GM12878 (cell line): ENCODE data around the gene VDR. TPM values are rescaled to one million over a fixed set of nuclear protein-coding genes. Genes with fewer than 3 reads are reported as not detected.

ENCODE experiments used
- ATAC-seq: fragments of 200-7000 bp; cut with Tn5 transposase; 3 replicates; pipeline ENCODE4 v1.9.1; 2020; ENCODE audit warnings: mild to moderate bottlenecking, moderate library complexity
- BruUV-seq: library from RNA; stranded (reverse); fragments of 400-500 nt; replicated peaks from 2 replicates; lab custom pipeline; 2021; lab: Mats Ljungman, UMichigan
- CTCF ChIA-PET: fragments of 300-600 bp; sonication (Branson Sonifier 250); formaldehyde crosslinking; extraction: SDS; loops from one replicate; lab custom pipeline; 2021; ENCODE audit warnings: inconsistent platforms; lab: Yijun Ruan, JAX
- POLR2A ChIA-PET: fragments of 350-600 bp; formaldehyde crosslinking; extraction: SDS; loops from one replicate; lab custom pipeline; 2021; ENCODE audit warnings: inconsistent platforms; lab: Charles Lee
- RAD21 ChIA-PET: fragments of 300-600 bp; sonication (Branson Sonifier 250); formaldehyde crosslinking; loops from one replicate; lab custom pipeline; 2023; ENCODE audit warnings: antibody characterized with exemption; ENCODE audit not compliant: unreplicated experiment; lab: Charles Lee
- SMC1A ChIA-PET: fragments of 300-600 bp; sonication (Branson Sonifier 250); formaldehyde crosslinking; loops from one replicate; lab custom pipeline; 2023; ENCODE audit not compliant: unreplicated experiment, uncharacterized antibody; lab: Charles Lee
- DNase-seq: peaks from one replicate; pipeline ENCODE4 v3.0.0-alpha.2; 2011; ENCODE audit warnings: low read depth, low spot score
- FAIRE-seq: peaks from 3 replicates; lab custom pipeline; 2011; peaks lifted over from hg19 to GRCh38; lab: Jason Lieb, UNC
- H2AFZ ChIP-seq: 2 replicates; pipeline ENCODE4 v1.6.0; 2011; ENCODE audit warnings: low read depth, low read length, control low read depth; ENCODE audit not compliant: control insufficient read depth
- H3K27ac ChIP-seq: 2 replicates; pipeline ENCODE4 v1.5.1; 2011; ENCODE audit warnings: control low read depth; ENCODE audit not compliant: control insufficient read depth, insufficient read depth
- H3K27me3 ChIP-seq, 2 experiments: replicated peaks in 1 of 2; 2 replicates each; pipeline versions ENCODE4 v1.6.0 to v1.6.1; 2011; ENCODE audit warnings: low read length in 1 of 2; ENCODE audit not compliant: control insufficient read depth in 2 of 2, insufficient read depth in 2 of 2
- H3K36me3 ChIP-seq, 2 experiments: 2 replicates each; pipeline ENCODE4 v1.5.1; 2011; ENCODE audit warnings: low read length in 1 of 2; ENCODE audit not compliant: control insufficient read depth in 2 of 2, insufficient read depth in 2 of 2
- H3K4me1 ChIP-seq: 2 replicates; pipeline ENCODE4 v1.6.1; 2011; ENCODE audit warnings: mild to moderate bottlenecking, low read length, moderate library complexity, mixed read lengths; ENCODE audit not compliant: control insufficient read depth, insufficient read depth
- H3K4me2 ChIP-seq: 2 replicates; pipeline ENCODE4 v1.6.0; 2011; ENCODE audit warnings: control low read depth; ENCODE audit not compliant: control insufficient read depth, insufficient read depth
- H3K4me3 ChIP-seq: fragments of 200-600 bp; sonication (generic); 2 replicates; pipeline ENCODE4 v1.5.1; 2016
- H3K79me2 ChIP-seq: 2 replicates; pipeline ENCODE4 v1.6.0; 2011; ENCODE audit warnings: low read length; ENCODE audit not compliant: control insufficient read depth, insufficient read depth
- H3K9ac ChIP-seq: 2 replicates; pipeline ENCODE4 v1.8.0; 2011; ENCODE audit warnings: low read length, control low read depth, mixed read lengths; ENCODE audit not compliant: control insufficient read depth, insufficient read depth
- H3K9me3 ChIP-seq: replicated peaks from 3 replicates; pipeline ENCODE4 v1.5.1; 2011; ENCODE audit warnings: mild to moderate bottlenecking, low read length; ENCODE audit not compliant: control insufficient read depth, insufficient read depth
- H4K20me1 ChIP-seq: 2 replicates; pipeline ENCODE4 v1.6.0; 2011; ENCODE audit not compliant: control insufficient read depth, insufficient read depth
- CHD4 ChIP-seq: fragments of 200-600 bp; sonication (generic); IDR thresholded peaks from 2 replicates; pipeline ENCODE4 v1.6.1; 2016; ENCODE audit warnings: mild to moderate bottlenecking
- ETV6 ChIP-seq, 2 experiments: fragments of 450-650 bp in 1 of 2; IDR thresholded peaks in 1 of 2; conservative IDR thresholded peaks in 1 of 2; 2 replicates each; pipeline ENCODE4 v1.6.1; 2014; ENCODE audit warnings: antibody characterized with exemption in 1 of 2, borderline replicate concordance in 1 of 2, low read depth in 1 of 2, mild to moderate bottlenecking in 1 of 2, moderate library complexity in 1 of 2
- IRF5 ChIP-seq: fragments of 450-650 bp; IDR thresholded peaks from 2 replicates; pipeline ENCODE4 v1.6.1; 2017; ENCODE audit warnings: borderline replicate concordance
- RB1 ChIP-seq: fragments of 450-650 bp; formaldehyde crosslinking; IDR thresholded peaks from 2 replicates; pipeline ENCODE4 v1.6.1; 2017; ENCODE audit warnings: mild to moderate bottlenecking, borderline replicate concordance
- RUNX3 ChIP-seq: IDR thresholded peaks from 2 replicates; pipeline ENCODE4 v1.6.1; 2012; ENCODE audit warnings: low read length, inconsistent platforms
- SMAD5 ChIP-seq: IDR thresholded peaks from 2 replicates; pipeline ENCODE4 v1.6.1; 2016; ENCODE audit warnings: antibody characterized with exemption, low read depth
- TCF12 ChIP-seq: IDR thresholded peaks from 2 replicates; pipeline ENCODE4 v1.6.1; 2011; ENCODE audit warnings: low read depth, mild to moderate bottlenecking, low read length
- ZNF274 ChIP-seq: IDR thresholded peaks from one replicate; pipeline ENCODE4 v1.8.0; 2011; ENCODE audit not compliant: insufficient read length, insufficient read depth
- ZNF384 ChIP-seq: IDR thresholded peaks from 2 replicates; pipeline ENCODE4 v1.6.1; 2012; ENCODE audit warnings: low read depth, mild to moderate bottlenecking, low read length, improper control_type of control experiment, borderline replicate concordance
- WGBS: methylation state at CpG from one replicate; pipeline ENCODE4 v1.1.6; 2016; ENCODE audit warnings: low lambda C conversion rate; ENCODE audit not compliant: insufficient replicate concordance, insufficient coverage; ENCODE audit errors: missing lambda C conversion rate; 5-methylcytosine and 5-hydroxymethylcytosine counted together
- in situ Hi-C: fragments of 300-500 bp; cut with MboI; formaldehyde crosslinking; loops from 9 replicates; pipeline ENCODE4 v1.14.3; 2018; ENCODE audit warnings: mixed read lengths
- intact Hi-C: fragments of 100-400 bp; cut with micrococcal nuclease; formaldehyde crosslinking; loops from one replicate; pipeline ENCODE4 v1.14.2; 2022; ENCODE audit not compliant: unreplicated experiment
- polyA plus RNA-seq, 11 experiments: library from polyadenylated mRNA; depleted of rRNA in 4 of 11; unstranded in 6 of 11; stranded (reverse) in 5 of 11; fragments of >200 nt; fragmentation: Nextera tagmentation in 4 of 11; fragmentation: Illumina TruSeq in 1 of 11; extraction: Ambion mirVana in 4 of 11; extraction: Trizol in 1 of 11; gene quantifications; 1 replicate in 1 of 11; 2 replicates in 10 of 11; pipeline versions ENCODE4 v1.2.1 to v1.2.3, GENCODE V29; 2011 to 2016; ENCODE audit warnings: inconsistent platforms in 2 of 11, missing spikeins in 2 of 11, low read depth in 1 of 11
- total RNA-seq, 4 experiments: library from RNA; depleted of rRNA in 3 of 4; stranded (reverse); fragments of >200 nt in 3 of 4; fragmentation: Illumina TruSeq in 1 of 4; extraction: Trizol in 1 of 4; gene quantifications; 2 replicates each; pipeline versions ENCODE4 v1.2.1 to v1.2.3, GENCODE V29; 2013 to 2021
- TF ChIP-seq, protein P1 (sequence below): fragments of 450-650 bp; IDR thresholded peaks from 2 replicates; pipeline ENCODE4 v1.6.1; 2018; ENCODE audit warnings: borderline replicate concordance, mild to moderate bottlenecking; ENCODE audit not compliant: partially characterized antibody

VDR gene
- total and polyA plus RNA-seq, 10 of the 15 experiments (the other 5 are each of a cell fraction or from before 2014, with no cell fraction given): 0.27 to 7.9 (median 3.0) TPM

- TF ChIP-seq ZNF274 (no peak), ETV6 (conservative IDR thresholded peaks at IDR 0.05 in 1 of 2, IDR thresholded peaks at IDR 0.05 in 1 of 2; ENCODE audit: borderline replicate concordance in 1 of 2, low read depth in 1 of 2) (no peak), SMAD5 (no peak), IRF5 (no peak), RUNX3 (no peak), ZNF384 (no peak), TCF12 (no peak), CHD4 (no peak), RB1 (no peak)
- TF ChIP-seq, protein P1, sequence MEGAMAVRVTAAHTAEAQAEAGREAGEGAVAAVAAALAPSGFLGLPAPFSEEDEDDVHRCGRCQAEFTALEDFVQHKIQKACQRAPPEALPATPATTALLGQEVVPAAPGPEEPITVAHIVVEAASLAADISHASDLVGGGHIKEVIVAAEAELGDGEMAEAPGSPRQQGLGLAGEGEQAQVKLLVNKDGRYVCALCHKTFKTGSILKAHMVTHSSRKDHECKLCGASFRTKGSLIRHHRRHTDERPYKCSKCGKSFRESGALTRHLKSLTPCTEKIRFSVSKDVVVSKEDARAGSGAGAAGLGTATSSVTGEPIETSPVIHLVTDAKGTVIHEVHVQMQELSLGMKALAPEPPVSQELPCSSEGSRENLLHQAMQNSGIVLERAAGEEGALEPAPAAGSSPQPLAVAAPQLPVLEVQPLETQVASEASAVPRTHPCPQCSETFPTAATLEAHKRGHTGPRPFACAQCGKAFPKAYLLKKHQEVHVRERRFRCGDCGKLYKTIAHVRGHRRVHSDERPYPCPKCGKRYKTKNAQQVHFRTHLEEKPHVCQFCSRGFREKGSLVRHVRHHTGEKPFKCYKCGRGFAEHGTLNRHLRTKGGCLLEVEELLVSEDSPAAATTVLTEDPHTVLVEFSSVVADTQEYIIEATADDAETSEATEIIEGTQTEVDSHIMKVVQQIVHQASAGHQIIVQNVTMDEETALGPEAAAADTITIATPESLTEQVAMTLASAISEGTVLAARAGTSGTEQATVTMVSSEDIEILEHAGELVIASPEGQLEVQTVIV: no peak
- ChIA-PET POLR2A (interaction anchor here (0.7 kb wide), 1 partner anchor 77 kb away, joined by 3 read pairs; no protein-coding TSS in a partner anchor), SMC1A (no interaction called here), CTCF (interaction anchor here (1.0 kb wide), 1 partner anchor 49 kb away, joined by 3 read pairs; no protein-coding TSS in a partner anchor), RAD21 (no interaction called here)
- in situ Hi-C loops: no loop called here
- 62% methylated on average over 25 of the region's 31 CpGs for WGBS
- no peaks in the 10 kb centered on the region; a peak in 2 of 4 replicates for H3K27me3 ChIP-seq
- no peaks in the 10 kb centered on the region for H3K9me3 ChIP-seq
- H2AFZ ChIP-seq: no peak overlapping the region
- intact Hi-C loops: no loop called here
- H3K4me2 ChIP-seq: no peak overlapping the region
- DNase-seq: no peak
- no peak for FAIRE-seq
- no peaks in the 10 kb centered on the region for H3K36me3 ChIP-seq
- no peak overlapping the region for H3K4me3 ChIP-seq
- no TSS peak for BruUV-seq
- H3K27ac ChIP-seq: no peak overlapping the region
- H3K9ac ChIP-seq: no peak overlapping the region
- ATAC-seq: no peak
- H3K79me2 ChIP-seq: no peaks in the 10 kb centered on the region
- H4K20me1 ChIP-seq: no peaks in the 10 kb centered on the region
- no peaks in the 10 kb centered on the region for H3K4me1 ChIP-seq
These were observed 37.9 kb upstream of the VDR start for GRCh38 chr12:47942614-47943225.
